Natural killer cell treated with Interleukin-12 subunit alpha and Interleukin-12 subunit beta and Interleukin-15 and Interleukin-18, amount 100 ng/mL, for 72 hours (primary cell): ENCODE data around the gene PLEKHA5. TPM values are rescaled to one million over a fixed set of nuclear protein-coding genes. Genes with fewer than 3 reads are reported as not detected.

Experiments used
- ATAC-seq, 2 donors: fragments of 150-1000 bp; cut with Tn5 transposase in 1 of 2; sonication (Bioruptor Pico), chemical (Tn5 transposase) in 1 of 2; 2 replicates each; pipeline ENCODE4 v1.10.0; 2021
- DNase-seq: peaks from one replicate; pipeline ENCODE4 v3.0.0; 2022; ENCODE audit warnings: low spot score
- H3K27ac Mint-ChIP-seq, 2 donors: 1 replicate in 1 of 2; 2 replicates in 1 of 2; pipeline ENCODE4 v1.8.0; 2022; ENCODE audit warnings: mixed read lengths in 2 of 2, mild to moderate bottlenecking in 1 of 2, moderate library complexity in 1 of 2
- H3K27me3 Mint-ChIP-seq, 2 donors: 1 replicate in 1 of 2; 2 replicates in 1 of 2; pipeline ENCODE4 v1.8.0; 2022; ENCODE audit warnings: mixed read lengths in 2 of 2
- H3K36me3 Mint-ChIP-seq: one replicate; pipeline ENCODE4 v1.8.0; 2022; ENCODE audit warnings: mixed read lengths
- H3K4me1 Mint-ChIP-seq, 2 donors: 1 replicate in 1 of 2; 2 replicates in 1 of 2; pipeline ENCODE4 v1.8.0; 2022; ENCODE audit warnings: low read depth in 2 of 2, mixed read lengths in 2 of 2, mild to moderate bottlenecking in 1 of 2
- H3K4me3 Mint-ChIP-seq: one replicate; pipeline ENCODE4 v1.8.0; 2022; ENCODE audit warnings: mixed read lengths
- H3K9me3 Mint-ChIP-seq: 2 replicates; pipeline ENCODE4 v1.8.0; 2022; ENCODE audit warnings: mixed read lengths
- total RNA-seq, 2 donors: library from RNA; stranded (reverse); gene quantifications; one replicate each; pipeline ENCODE4 v1.2.3, GENCODE V29; 2022

PLEKHA5 gene
- total RNA-seq, 2 donors from 2014 or later: 5.4 to 5.6 TPM

DNA sequence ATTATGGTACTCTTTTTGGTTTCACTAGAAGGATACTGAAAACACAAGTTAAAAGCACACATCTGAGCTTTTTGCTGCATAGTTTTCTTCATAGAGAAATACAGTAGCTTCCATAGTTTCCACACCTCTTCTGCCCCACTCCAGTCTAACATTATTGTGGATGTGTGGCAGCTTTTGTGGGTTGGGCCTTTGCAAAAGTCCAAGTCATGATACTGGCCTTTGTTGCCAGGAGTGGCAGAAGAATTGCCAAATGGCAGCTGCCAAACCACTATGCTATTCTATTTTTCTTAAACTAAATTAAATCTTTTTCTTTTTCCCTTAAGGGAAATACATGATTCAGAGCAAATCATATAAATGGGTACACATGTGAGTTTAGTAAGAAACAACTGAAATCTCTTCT, 114.8 kb downstream of the PLEKHA5 start:
- Mint-ChIP-seq H3K27me3 (peaks cover 0 to 8% of the 10 kb centered on the region in 2 donors), H3K9me3 (no peaks in the 10 kb centered on the region), H3K4me1 (peaks cover 5% of the 10 kb centered on the region in 2 donors), H3K4me3 (no peak overlapping the region), H3K36me3 (no peaks in the 10 kb centered on the region), H3K27ac (no peak overlapping the region)
- no peak for ATAC-seq
- DNase-seq: no peak

DNA sequence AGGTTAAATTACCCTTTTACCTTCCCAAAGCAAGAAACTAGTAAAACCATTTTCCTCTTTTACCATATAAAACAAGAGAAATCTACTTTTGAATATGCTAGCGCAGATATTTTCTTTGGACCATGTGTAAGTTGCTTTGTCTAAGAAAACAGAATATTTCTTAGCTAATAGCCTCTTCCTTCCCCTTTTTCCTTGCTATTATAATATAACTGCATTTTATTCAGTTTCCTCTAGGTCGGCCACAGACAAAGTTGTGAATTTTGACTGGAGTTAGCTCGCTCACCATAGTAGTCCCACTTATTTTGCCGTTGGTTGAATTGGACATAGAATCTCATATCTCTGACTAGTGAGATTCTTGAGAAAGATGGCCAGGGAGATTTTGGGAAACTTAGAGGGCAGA, 115.6 kb downstream of the PLEKHA5 start:
- Mint-ChIP-seq H3K9me3 (no peaks in the 10 kb centered on the region), H3K27ac (no peak overlapping the region), H3K4me3 (no peak overlapping the region), H3K27me3 (peaks cover 0 to 8% of the 10 kb centered on the region in 2 donors), H3K36me3 (no peaks in the 10 kb centered on the region), H3K4me1 (peaks cover 4 to 5% of the 10 kb centered on the region in 2 donors)
- ATAC-seq (no peak), DNase-seq (no peak)

DNA sequence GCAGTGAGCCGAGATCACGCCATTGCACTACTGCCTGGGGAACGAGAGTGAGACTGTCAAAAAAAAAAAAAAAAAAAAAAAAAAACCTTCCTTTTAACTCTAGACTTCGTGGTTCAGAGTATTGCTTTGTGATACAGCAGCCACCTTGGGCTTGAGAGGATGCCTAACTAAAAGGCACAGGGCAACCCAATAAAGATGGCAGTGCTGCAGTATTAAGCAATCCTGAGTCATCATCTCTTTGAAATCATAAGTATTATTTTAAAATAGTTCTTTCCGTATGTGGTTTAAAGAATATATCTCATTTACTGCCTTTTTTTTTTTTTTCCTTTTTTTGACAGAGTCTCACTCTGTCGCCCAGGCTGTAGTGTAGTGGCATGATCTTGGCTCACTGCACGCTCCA, 116.1 kb downstream of the PLEKHA5 start:
- ATAC-seq (no peak), DNase-seq (no peak)
- Mint-ChIP-seq H3K27me3 (peaks cover 0 to 8% of the 10 kb centered on the region in 2 donors), H3K9me3 (no peaks in the 10 kb centered on the region), H3K4me3 (no peak overlapping the region), H3K4me1 (peaks cover 4 to 5% of the 10 kb centered on the region in 2 donors), H3K36me3 (no peaks in the 10 kb centered on the region), H3K27ac (no peak overlapping the region)

DNA sequence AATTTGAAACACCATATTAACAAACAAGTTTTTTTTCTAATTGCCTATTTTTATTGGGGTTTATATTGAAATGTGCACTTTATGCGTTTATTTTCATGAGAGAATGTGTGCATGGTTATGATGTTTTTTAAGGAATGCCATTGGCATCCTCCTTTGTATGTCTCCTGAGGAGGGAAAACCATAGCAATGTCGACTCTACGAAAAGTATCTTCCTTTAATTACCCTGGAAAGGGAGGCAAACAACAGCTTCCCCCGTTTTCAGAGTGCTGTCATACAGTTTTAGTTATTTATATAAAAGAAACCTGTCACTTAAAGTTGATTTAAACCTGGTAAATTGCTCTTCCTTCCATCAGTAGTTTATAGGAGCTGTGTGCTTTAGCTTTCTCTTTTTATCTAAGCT, 117.4 kb downstream of the PLEKHA5 start:
- Mint-ChIP-seq H3K4me3 (no peak overlapping the region), H3K4me1 (peaks cover 4 to 5% of the 10 kb centered on the region in 2 donors), H3K9me3 (no peaks in the 10 kb centered on the region), H3K27me3 (peaks cover 0 to 8% of the 10 kb centered on the region in 2 donors), H3K27ac (no peak overlapping the region), H3K36me3 (no peaks in the 10 kb centered on the region)
- no peak for ATAC-seq
- DNase-seq: no peak

DNA sequence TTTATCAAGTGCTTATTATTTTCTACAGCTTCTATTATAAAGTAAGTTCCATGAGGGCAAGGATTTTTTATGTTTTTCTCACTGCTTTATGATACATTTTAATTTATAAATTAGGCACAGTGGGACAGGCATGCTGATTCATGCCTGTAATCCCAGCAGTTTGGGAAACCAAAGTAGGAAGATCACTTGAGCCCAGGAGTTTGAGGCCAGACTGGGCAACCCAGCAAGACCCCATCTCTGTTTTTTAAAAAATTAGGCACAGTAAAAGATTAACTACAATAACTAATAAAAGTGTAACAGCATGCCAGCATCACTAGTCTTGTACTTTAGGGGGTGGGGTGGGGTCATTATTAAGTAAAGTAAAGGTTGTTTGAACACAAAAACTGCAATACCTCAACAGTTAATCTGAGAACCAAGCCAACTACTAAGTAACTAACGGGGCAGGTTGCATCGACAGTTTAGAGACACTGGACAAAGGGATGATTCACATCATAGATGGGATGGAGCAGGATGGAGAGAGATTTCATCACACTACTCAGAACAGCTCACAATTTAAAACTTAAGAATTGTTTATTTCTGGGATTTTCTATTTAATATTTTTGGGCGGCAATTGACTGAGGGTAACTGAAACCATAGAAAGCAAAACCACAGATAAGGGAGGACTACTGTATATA, 119.5 kb downstream of the PLEKHA5 start:
- no peaks in the 10 kb centered on the region for H3K27me3 Mint-ChIP-seq
- no peak overlapping the region for H3K27ac Mint-ChIP-seq
- H3K4me3 Mint-ChIP-seq: no peak overlapping the region
- no peaks in the 10 kb centered on the region for H3K36me3 Mint-ChIP-seq
- no peaks in the 10 kb centered on the region for H3K4me1 Mint-ChIP-seq
- no peak for DNase-seq
- H3K9me3 Mint-ChIP-seq: no peaks in the 10 kb centered on the region
- no peak for ATAC-seq

DNA sequence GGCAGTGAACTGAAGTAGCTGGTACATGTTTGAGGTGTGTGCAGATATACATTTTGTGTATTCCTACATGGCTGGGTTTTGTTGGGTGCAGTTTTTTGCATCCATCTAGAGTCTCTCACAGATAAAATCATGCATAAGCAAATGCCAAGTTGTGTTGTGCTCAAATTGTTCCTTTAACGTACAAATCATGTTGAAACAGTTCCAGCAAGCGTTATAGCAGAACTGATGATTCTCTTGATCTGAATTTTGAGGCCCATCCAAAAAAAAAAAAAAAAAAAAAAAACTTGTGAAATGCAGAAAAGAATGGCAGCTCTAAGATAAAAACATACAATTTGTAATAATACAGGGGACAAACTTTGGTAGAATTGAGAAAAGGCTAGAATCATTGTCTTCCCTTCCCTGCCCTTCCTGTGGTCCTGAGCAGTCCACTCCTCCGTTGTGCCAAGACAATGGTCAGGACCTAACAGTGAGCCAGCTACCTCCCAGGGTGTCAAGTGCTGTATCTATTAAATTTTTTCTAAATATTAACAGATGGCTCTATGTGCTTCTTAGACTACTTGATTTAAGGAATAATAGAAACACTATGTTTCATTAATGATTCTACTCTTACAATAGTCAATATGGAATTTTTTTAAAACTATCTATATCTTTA, 122.1 kb downstream of the PLEKHA5 start:
- DNase-seq (no peak), ATAC-seq (no peak)
- Mint-ChIP-seq H3K4me3 (no peak overlapping the region), H3K27ac (no peak overlapping the region), H3K27me3 (no peaks in the 10 kb centered on the region), H3K4me1 (no peaks in the 10 kb centered on the region), H3K9me3 (no peaks in the 10 kb centered on the region), H3K36me3 (no peaks in the 10 kb centered on the region)

DNA sequence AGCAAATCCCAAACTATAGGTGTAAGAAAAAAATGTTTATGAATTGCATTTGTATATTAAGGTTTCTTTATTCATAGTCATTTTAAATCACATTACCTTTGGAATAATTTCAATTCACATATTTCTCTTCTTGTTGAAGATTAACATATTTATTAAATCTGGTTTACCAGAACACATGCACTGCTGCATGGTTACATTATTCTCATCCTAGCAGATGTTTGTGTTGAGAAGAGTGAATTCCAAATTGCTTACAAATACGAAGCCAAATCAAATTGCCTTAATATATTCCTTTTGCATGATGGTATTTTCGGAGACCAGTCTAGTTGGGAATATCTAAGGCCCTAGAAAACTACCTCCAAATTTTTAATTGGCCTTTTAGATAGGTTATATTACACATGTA, 130.6 kb downstream of the PLEKHA5 start:
- no peak for ATAC-seq
- no peak overlapping the region for H3K27ac Mint-ChIP-seq
- no peaks in the 10 kb centered on the region for H3K36me3 Mint-ChIP-seq
- no peaks in the 10 kb centered on the region for H3K9me3 Mint-ChIP-seq
- no peak for DNase-seq
- H3K4me1 Mint-ChIP-seq: no peaks in the 10 kb centered on the region
- no peak overlapping the region for H3K4me3 Mint-ChIP-seq
- H3K27me3 Mint-ChIP-seq: no peaks in the 10 kb centered on the region

DNA sequence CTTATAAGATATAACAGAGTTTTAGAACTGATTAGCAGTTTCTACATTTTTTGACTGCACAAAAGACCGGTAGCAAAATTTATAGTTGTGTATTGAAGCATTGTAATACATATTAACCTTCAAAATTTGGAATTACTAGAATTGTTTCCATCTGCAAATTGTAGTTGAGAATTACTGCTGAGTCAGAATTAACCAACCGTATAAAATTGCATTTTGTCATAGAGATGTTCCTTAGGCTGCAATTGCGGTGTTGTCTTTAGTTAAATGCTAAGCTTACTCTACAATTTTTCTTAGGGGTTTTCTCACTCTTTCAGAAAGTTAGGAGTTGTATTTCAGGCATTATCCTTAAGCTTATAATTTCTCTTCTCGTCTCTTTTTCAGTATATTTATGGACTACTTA, 132.2 kb downstream of the PLEKHA5 start:
- Mint-ChIP-seq H3K4me1 (no peaks in the 10 kb centered on the region), H3K4me3 (no peak overlapping the region), H3K27ac (no peak overlapping the region), H3K9me3 (no peaks in the 10 kb centered on the region), H3K27me3 (no peaks in the 10 kb centered on the region), H3K36me3 (no peaks in the 10 kb centered on the region)
- ATAC-seq: no peak
- DNase-seq: no peak

DNA sequence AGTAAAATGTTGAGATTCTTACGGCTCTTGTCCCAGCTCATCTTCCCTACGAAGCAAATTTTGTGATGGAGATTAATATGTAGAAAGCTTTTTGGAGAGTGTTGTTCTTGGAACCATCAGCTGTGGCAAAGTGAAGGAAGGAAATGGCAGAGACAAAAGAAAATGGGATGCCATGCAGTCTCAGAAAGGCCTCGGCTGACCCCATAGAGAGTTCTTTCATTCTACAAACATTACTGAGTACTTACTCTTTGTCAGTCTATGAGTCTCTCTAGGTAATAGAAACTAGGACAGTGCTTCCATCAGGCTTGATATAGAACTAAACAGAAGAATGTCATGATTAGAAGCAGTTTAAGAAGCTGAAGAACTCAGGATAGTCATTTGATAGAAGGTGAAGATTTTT, 134.1 kb downstream of the PLEKHA5 start:
- Mint-ChIP-seq H3K4me1 (no peaks in the 10 kb centered on the region), H3K4me3 (no peak overlapping the region), H3K27ac (no peak overlapping the region), H3K9me3 (no peaks in the 10 kb centered on the region), H3K36me3 (no peaks in the 10 kb centered on the region), H3K27me3 (no peaks in the 10 kb centered on the region)
- ATAC-seq (no peak), DNase-seq (no peak)

DNA sequence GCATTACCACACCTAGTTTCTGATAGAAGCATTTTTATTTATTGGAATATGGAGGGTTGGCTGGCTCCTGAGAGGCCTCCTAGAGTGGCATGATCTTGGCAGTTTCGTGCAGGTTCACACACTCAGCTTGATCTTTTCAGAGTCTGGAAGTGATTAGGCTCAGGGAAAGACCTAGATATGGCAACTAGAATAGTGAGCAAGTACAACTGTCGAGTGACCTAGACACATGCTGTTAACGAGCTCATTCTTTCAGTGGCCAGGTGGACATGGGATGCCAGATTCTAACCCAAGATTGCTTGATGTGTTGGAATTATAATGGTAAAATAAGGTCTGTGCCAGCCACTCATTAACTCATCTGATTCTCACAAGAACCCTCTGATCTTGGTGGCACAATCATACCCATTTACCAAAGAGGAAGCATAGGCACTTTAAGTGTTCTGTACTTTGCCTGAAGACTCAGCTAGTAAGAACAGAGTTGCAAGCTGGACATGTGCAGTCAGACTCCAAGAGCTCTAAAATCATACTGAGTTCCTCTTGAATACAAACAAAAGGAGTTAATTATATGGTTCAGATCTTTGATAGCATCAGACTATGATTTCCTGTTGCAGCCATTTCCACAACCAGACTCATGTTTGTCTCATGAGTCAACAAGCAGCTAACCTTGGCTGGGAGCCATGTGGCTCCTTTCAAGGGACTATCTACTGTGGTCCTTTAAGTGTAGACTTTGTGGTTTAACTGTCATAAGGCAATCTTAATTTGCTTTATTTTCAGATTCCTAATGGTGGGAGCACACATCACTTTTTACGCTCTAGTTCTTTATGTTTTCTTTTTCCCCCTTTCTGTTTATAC, 144.2 kb downstream of the PLEKHA5 start:
- H3K27me3 Mint-ChIP-seq: no peaks in the 10 kb centered on the region
- H3K27ac Mint-ChIP-seq: no peak overlapping the region
- H3K4me3 Mint-ChIP-seq: no peak overlapping the region
- peaks cover 4% of the 10 kb centered on the region for H3K36me3 Mint-ChIP-seq
- no peaks in the 10 kb centered on the region for H3K9me3 Mint-ChIP-seq
- peaks cover 10 to 15% of the 10 kb centered on the region in 2 donors for H3K4me1 Mint-ChIP-seq
- DNase-seq: no peak
- peak; percentile 71 to 78 for ATAC-seq

DNA sequence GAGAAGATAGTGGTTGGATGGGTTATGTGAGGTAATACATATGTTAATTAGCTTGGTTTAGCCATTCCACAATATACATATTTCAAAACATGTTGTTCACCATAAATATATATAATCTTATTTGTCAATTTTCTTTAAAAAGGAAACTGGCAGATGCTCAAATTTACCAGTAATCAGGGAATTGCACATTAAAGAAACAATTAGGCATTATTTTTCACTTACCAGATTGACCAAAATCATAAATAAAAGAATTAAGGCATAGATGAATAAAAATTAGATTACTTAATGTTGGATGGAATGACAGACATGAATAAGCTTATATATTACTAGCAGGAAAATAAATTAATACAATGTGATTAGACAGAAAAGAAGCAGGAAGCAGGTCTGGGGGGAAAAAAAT, 147.2 kb downstream of the PLEKHA5 start:
- Mint-ChIP-seq H3K36me3 (peaks cover 4% of the 10 kb centered on the region), H3K27me3 (no peaks in the 10 kb centered on the region), H3K27ac (no peak overlapping the region), H3K4me1 (peaks cover 10 to 15% of the 10 kb centered on the region in 2 donors), H3K4me3 (no peak overlapping the region), H3K9me3 (no peaks in the 10 kb centered on the region)
- no peak for DNase-seq
- no peak for ATAC-seq

DNA sequence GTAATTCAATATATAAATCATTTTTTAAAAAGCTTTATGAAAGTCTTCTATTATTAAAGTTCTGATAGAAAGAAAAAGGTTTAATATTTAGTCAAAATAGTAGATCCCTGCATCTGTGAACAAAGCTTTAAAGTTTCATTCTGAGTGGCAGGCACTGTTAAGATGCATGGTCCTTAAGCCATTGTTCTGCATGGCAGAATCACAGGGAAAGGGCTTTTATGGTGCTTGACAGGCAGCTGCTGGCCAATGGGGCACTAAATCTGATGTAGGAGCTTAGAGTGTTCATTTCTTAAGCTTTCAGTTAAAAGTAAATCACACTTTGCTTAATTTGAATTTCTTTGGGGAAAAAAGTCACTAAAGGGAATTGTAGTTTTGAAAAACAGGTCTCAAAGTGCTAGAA, 148.2 kb downstream of the PLEKHA5 start:
- Mint-ChIP-seq H3K27ac (no peak overlapping the region), H3K9me3 (no peaks in the 10 kb centered on the region), H3K4me1 (peaks cover 10 to 15% of the 10 kb centered on the region in 2 donors), H3K4me3 (no peak overlapping the region), H3K36me3 (peaks cover 4% of the 10 kb centered on the region), H3K27me3 (no peaks in the 10 kb centered on the region)
- DNase-seq: no peak
- ATAC-seq: no peak

DNA sequence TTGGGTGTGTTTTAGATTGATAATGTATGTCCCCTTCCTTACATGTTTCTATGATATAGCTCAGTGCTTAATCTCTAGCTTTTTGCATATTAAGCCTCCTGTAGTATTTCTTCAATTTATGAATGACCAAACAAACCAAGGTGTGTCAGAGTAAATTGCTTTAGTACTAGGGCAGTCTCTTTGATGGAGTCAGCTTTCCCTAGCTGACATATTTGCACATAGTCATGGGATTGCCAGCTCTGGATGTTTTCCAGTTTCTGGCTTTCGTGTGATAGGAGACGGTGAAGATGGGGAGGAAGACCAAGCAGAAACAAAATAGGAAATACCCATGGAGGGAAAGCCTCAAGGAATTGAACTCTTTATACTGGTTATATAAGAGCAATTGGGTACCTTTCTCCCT, 148.9 kb downstream of the PLEKHA5 start:
- H3K4me3 Mint-ChIP-seq: no peak overlapping the region
- DNase-seq (no peak), ATAC-seq (no peak)
- H3K27me3 Mint-ChIP-seq: no peaks in the 10 kb centered on the region
- peaks cover 9 to 14% of the 10 kb centered on the region in 2 donors for H3K4me1 Mint-ChIP-seq
- H3K9me3 Mint-ChIP-seq: no peaks in the 10 kb centered on the region
- H3K36me3 Mint-ChIP-seq: peaks cover 4% of the 10 kb centered on the region
- no peak overlapping the region for H3K27ac Mint-ChIP-seq

DNA sequence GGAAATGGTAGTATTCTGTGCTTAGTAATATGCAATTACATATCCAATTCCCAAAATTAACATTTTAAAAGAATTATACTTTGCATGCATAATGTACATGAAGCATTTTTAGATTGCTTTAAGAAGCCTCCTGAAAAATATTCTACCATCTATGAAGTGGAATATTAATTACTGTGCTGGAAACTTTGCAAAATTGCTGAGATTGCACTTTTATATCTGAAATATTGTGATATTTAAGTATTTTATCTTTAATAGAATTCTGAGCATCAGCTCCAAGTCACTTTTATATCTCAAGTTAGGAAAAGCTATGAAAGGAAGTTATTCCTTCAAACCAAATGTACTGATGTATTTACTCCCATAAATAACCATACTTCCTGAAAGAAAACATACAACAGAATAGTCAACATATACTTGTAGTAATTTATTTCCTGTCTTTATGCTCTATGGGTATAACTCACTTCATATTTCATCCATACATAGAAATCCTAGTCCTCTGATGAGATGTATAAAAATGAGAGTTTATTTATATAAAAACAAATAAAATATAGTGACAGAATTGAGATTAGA, 152.7 kb downstream of the PLEKHA5 start:
- H3K27ac Mint-ChIP-seq: no peak overlapping the region
- no peak overlapping the region for H3K4me3 Mint-ChIP-seq
- H3K36me3 Mint-ChIP-seq: no peaks in the 10 kb centered on the region
- no peaks in the 10 kb centered on the region for H3K9me3 Mint-ChIP-seq
- no peaks in the 10 kb centered on the region for H3K4me1 Mint-ChIP-seq
- H3K27me3 Mint-ChIP-seq: no peaks in the 10 kb centered on the region
- no peak for DNase-seq
- ATAC-seq: no peak
